Right atrium auricular region (tissue), 2 donors: ENCODE data around the gene STXBP4. TPM values are rescaled to one million over a fixed set of nuclear protein-coding genes. Genes with fewer than 3 reads are reported as not detected.

Experiments used
- DNase-seq: peaks from one replicate; pipeline ENCODE4 v3.0.0-alpha.2; 2019; ENCODE audit warnings: low spot score
- H3K27ac ChIP-seq, 2 donors: fragments of 200-600 bp; sonication (generic); 1 replicate in 1 of 2; 2 replicates in 1 of 2; pipeline ENCODE4 v1.5.1; 2016 to 2019
- H3K27me3 ChIP-seq, 2 donors: fragments of 200-600 bp; sonication (generic); one replicate each; pipeline versions ENCODE4 v1.5.1 to v1.6.0; 2017 to 2019
- H3K36me3 ChIP-seq: fragments of 200-600 bp; sonication (generic); one replicate; pipeline ENCODE4 v1.5.1; 2016
- H3K4me1 ChIP-seq, 2 donors: fragments of 200-600 bp; sonication (generic); one replicate each; pipeline versions ENCODE4 v1.5.1 to v1.6.0; 2017 to 2019
- H3K4me3 ChIP-seq, 2 donors: fragments of 200-600 bp; sonication (generic); 1 replicate in 1 of 2; 2 replicates in 1 of 2; pipeline ENCODE4 v1.5.1; 2017 to 2019; ENCODE audit warnings: mild to moderate bottlenecking in 1 of 2, moderate library complexity in 1 of 2
- H3K9me3 ChIP-seq, 2 donors: fragments of 200-600 bp; sonication (generic); one replicate each; pipeline ENCODE4 v1.5.1; 2019
- total RNA-seq, 2 donors: library from RNA; depleted of rRNA; stranded (reverse); fragments of >200 nt; gene quantifications; one replicate each; pipeline ENCODE4 v1.1.0, GENCODE V29; 2016
- TF ChIP-seq, protein P1 (sequence below), 2 donors: fragments of 200-600 bp; sonication (generic); IDR thresholded peaks; one replicate each; pipeline ENCODE4 v1.5.1; 2019; ENCODE audit warnings: antibody characterized with exemption in 2 of 2

Gene STXBP4
- total RNA-seq, 2 donors from 2014 or later: 3.9 to 17.1 TPM

DNA sequence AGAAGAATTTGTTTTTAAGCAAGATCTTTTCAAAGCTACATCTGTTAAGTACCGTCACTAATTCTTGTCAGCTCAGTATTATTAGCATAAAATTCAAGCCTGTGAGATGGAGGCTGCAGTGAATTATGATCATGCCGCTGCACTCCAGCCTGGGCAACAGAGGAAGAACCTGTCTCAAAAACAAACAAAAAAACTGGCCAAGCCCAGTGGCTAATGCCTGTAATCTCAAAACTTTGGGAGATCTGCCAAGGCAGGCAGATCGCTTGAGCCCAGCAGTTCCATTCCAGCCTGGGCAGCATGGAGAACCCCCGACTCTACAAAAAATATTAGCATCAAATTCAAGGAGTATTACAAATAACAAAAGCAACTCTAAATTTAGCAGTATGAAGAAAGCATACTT lies 88.0 kb downstream of the STXBP4 start:
- Histone ChIP-seq H3K4me1 (no peaks in the 10 kb centered on the region), H3K9me3 (no peaks in the 10 kb centered on the region), H3K27me3 (no peaks in the 10 kb centered on the region), H3K36me3 (no peaks in the 10 kb centered on the region), H3K27ac (no peak overlapping the region), H3K4me3 (no peak overlapping the region)
- no peak for DNase-seq
- TF ChIP-seq, protein P1, sequence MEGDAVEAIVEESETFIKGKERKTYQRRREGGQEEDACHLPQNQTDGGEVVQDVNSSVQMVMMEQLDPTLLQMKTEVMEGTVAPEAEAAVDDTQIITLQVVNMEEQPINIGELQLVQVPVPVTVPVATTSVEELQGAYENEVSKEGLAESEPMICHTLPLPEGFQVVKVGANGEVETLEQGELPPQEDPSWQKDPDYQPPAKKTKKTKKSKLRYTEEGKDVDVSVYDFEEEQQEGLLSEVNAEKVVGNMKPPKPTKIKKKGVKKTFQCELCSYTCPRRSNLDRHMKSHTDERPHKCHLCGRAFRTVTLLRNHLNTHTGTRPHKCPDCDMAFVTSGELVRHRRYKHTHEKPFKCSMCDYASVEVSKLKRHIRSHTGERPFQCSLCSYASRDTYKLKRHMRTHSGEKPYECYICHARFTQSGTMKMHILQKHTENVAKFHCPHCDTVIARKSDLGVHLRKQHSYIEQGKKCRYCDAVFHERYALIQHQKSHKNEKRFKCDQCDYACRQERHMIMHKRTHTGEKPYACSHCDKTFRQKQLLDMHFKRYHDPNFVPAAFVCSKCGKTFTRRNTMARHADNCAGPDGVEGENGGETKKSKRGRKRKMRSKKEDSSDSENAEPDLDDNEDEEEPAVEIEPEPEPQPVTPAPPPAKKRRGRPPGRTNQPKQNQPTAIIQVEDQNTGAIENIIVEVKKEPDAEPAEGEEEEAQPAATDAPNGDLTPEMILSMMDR (IDR thresholded peaks at IDR 0.05): no peak

DNA sequence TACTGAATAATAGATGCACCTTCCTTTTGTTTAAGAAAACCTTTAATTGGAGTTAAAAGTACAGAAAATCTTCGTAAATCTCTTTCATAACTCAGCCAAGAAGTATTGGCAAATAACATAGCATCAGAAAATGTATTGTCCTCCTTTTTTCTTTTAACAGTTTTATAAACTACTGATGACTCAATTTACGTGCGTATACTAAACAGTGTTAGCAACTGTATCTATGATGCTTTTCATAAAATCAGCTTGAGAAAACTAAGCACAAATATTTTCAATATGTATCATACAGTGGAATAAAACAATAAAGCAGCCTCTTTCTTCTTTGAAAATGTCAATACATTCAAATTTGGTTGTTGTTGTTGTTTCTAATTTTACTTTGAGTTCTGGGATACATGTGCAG lies 88.6 kb downstream of the STXBP4 start:
- DNase-seq: no peak
- TF ChIP-seq, protein P1 (IDR thresholded peaks at IDR 0.05): no peak
- Histone ChIP-seq H3K27ac (no peak overlapping the region), H3K4me1 (no peaks in the 10 kb centered on the region), H3K9me3 (no peaks in the 10 kb centered on the region), H3K27me3 (no peaks in the 10 kb centered on the region), H3K4me3 (no peak overlapping the region), H3K36me3 (no peaks in the 10 kb centered on the region)

DNA sequence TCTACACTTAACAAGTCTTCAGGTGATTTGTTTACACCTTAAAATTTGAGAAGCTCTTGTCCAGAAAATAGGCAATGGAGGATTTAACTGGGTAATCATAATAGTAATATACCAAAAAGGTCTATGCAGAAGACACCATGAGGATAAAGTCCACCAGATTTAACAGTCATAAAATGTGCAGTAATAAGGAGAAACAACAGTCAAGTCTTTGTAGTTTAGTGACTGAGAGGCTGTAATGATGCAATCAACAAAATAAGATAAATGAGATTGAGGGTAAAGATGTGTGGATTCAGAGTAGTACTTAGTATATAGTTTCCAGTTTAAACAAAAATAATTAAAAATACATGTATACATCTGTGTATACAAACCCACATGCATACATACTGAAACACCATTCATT lies 91.2 kb downstream of the STXBP4 start:
- Histone ChIP-seq H3K9me3 (no peaks in the 10 kb centered on the region), H3K27ac (no peak overlapping the region), H3K4me1 (no peaks in the 10 kb centered on the region), H3K27me3 (no peaks in the 10 kb centered on the region), H3K36me3 (no peaks in the 10 kb centered on the region), H3K4me3 (no peak overlapping the region)
- DNase-seq: no peak
- TF ChIP-seq, protein P1 (IDR thresholded peaks at IDR 0.05): no peak

DNA sequence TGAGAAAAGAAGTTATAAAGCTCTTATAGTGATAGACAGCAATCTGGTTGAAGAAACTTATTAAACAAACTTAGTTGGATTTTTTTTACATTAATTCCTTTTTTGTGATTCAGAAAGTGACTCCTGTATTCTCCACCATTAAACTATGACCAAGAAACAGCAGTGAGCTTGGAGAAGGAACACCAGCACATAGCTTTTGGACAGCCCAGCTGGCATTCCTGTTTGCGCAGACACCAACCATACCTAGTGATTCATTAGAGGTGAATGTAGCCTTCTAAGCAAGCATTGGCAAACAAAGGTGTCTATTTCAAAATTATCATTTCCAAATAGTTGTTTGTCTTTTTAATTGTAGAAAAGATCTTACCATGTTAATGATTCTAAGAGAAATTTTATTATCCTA lies 94.4 kb downstream of the STXBP4 start:
- no peaks in the 10 kb centered on the region for H3K9me3 ChIP-seq
- H3K36me3 ChIP-seq: no peaks in the 10 kb centered on the region
- H3K27ac ChIP-seq: no peak overlapping the region
- TF ChIP-seq, protein P1 (IDR thresholded peaks at IDR 0.05): no peak
- H3K4me1 ChIP-seq: no peaks in the 10 kb centered on the region
- no peaks in the 10 kb centered on the region for H3K27me3 ChIP-seq
- no peak for DNase-seq
- no peak overlapping the region for H3K4me3 ChIP-seq

DNA sequence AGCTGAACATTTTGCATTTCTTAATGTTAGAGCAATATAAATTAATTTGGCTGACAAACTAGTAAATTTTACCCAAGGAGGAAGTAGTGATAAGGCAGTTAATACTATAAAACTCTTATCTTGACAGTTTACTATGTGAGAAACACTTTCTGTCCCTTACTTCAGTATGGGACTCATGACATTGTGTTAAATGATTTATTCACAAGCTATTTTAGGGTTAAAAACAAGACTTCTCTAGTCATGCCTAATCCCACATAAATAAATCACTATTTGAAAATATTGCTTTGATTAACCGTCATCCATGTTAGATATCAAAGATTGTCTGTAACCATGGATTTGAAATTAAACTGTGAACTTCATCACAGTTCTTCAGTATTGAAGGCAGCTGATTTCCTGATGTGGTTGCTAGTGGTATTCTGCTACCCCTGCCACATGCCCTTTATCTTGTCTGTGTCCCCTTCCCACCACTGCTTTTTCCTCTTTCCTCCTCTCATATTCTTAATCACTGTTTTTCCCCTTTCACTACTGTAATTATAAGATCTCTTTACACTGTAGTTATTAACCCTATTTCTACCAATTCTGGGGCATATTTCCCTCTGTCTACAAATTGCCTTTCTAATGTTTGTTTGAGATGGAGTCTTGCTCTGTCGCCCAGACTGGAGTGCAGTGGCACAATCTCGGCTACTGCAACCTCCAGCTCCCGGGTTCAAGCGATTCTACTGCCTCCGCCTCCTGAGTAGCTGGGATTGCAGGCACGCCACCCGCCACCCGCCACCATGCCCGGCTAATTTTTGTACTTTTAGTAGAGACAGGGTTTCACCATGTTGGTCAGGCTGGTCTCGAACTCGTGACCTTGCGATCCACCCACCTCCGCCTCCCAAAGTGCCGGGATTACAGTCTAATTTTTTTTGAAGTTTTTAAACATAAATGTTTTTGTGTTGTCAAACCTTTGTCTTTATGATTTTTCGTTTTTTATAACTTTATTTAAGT lies 95.6 kb downstream of the STXBP4 start:
- H3K36me3 ChIP-seq: no peaks in the 10 kb centered on the region
- no peaks in the 10 kb centered on the region for H3K4me1 ChIP-seq
- TF ChIP-seq, protein P1 (IDR thresholded peaks at IDR 0.05): no peak
- DNase-seq: no peak
- no peaks in the 10 kb centered on the region for H3K27me3 ChIP-seq
- no peaks in the 10 kb centered on the region for H3K9me3 ChIP-seq
- no peak overlapping the region for H3K27ac ChIP-seq
- no peak overlapping the region for H3K4me3 ChIP-seq
